Astrocyte of the cerebellum (primary cell): Measurements from ENCODE around the gene MYO5A.

Experiments
- DNase-seq: peaks from one replicate; pipeline ENCODE4 v3.0.0-alpha.2; 2011; ENCODE audit warnings: low read depth
- H3K4me3 ChIP-seq: 2 replicates; pipeline ENCODE4 v1.5.1; 2011; ENCODE audit warnings: mild to moderate bottlenecking, low read depth, low read length, moderate library complexity
- CTCF ChIP-seq: IDR thresholded peaks from 2 replicates; pipeline ENCODE4 v1.5.1; 2012; ENCODE audit warnings: low read length, low read depth, moderate library complexity, mild to moderate bottlenecking; ENCODE audit errors: missing control alignments
- in situ Hi-C: cut with HindIII; loops from 2 replicates; pipeline ENCODE4 v1.10.0; 2017; ENCODE audit warnings: low sequenced_read_pairs

The MYO5A gene

DNA sequence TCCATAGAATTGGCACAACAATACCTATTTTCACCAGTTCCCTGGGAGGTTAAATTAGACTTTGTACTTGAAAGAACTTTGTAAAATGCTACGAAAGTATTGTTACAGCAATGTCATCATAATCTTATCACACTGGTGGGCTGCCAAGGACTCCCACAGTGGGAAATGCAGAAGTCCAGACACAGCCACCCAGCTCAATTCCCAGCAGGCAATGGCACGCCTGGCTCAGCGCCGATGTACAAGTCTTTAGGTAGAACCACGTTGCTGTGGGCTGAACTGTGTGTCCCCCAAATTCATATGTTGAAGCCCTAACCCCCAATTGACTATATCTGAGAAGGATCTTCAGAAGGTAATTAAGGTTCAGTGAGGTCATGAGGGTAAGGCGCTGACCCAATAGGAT lies 245.4 kb downstream of the MYO5A start:
- H3K4me3 ChIP-seq: no peak overlapping the region
- in situ Hi-C loops: no loop called here
- no peak for TF ChIP-seq CTCF
- no peak for DNase-seq

GRCh38 chr15:52282418-52282817 lies 246.3 kb downstream of the MYO5A start:
- DNase-seq: no peak
- no peak overlapping the region for H3K4me3 ChIP-seq
- TF ChIP-seq CTCF: no peak
- in situ Hi-C loops: no loop called here

DNA sequence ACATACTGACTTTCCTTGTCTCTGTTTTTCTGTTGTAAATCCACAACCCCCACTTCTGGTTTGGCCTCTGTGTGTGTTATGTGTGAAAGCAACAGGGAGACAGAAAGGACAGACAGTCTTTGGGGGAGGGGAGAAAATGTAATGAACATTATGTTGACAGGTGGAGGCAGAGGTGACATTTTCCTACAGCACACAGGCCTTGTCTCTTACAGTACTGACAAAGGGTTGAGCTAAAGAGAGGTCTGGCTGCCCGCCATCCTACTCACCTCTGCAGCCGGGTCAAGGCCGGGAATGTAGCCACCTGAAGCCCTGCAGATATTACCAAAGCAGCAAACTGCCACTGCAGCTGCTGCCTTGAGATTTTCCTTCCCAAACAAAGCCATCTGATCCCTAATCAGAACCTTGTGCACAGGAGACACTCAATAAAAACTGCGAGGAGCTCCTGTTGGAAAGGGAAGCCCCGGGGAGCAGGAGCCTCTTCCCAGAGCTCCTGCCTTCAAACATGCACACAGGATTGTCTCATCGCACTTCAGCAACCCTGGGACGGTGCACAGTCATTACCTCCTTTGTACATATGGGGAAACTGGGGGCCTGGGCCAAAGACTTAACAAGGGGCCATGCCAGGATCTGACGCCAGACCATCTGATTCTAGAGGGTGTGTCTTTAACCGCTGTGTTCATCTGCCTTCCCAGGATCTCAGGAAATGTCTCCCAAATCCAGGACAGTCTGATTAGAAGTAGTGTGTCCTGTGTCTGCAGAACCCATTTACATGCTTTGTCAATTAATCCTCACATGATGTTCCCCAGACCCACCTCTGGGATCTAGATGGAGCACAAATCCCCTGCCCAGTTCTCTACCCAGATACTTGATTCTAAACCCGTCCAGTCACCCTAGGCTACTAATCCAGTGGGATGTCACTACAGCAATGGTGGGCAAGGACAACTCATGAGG lies 247.3 kb downstream of the MYO5A start:
- in situ Hi-C loops: no loop called here
- no peak for DNase-seq
- H3K4me3 ChIP-seq: no peak overlapping the region
- TF ChIP-seq CTCF: no peak

DNA sequence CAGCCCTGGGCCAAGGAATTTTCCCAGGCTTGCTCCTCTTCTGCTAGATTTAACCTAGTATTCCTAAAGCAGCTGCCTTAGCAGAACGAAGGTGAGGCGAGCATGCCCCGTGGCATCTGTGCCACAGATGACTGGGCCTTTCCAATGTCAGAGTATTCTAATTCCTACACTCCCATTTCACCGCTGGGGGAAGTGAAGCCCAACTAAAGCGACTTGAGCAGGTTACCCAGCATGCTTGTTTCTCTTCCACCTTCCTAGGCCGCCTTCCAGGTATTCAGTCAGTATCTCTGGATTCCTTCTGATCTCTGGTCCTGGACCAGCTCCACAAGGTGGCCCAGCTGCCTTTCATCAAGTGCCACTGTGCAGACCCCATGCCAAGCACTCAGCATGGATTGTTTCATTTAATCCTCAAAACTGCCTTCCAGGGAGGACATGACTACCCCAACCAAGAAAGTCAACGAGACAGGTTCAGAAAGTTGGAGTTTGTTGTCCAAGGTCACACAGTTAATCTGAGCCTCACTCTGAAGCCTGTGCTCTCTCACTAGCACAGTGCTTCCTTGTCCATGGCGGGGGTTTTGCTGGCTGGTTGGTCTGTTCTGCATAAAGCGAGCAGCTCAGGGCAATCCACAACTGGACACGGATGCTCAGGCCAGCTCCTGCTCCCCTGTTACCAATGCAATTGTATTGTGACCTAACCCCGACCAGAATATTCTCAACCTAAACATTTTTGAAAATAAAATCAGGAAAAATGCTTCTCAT lies 248.2 kb downstream of the MYO5A start:
- in situ Hi-C loops: no loop called here
- no peak overlapping the region for H3K4me3 ChIP-seq
- TF ChIP-seq CTCF: no peak
- no peak for DNase-seq

- in situ Hi-C loops: no loop called here
- no peak overlapping the region for H3K4me3 ChIP-seq
- TF ChIP-seq CTCF: no peak
- no peak for DNase-seq
Measured at GRCh38 chr15:52278636-52279367, 249.9 kb downstream of the MYO5A start.

DNA sequence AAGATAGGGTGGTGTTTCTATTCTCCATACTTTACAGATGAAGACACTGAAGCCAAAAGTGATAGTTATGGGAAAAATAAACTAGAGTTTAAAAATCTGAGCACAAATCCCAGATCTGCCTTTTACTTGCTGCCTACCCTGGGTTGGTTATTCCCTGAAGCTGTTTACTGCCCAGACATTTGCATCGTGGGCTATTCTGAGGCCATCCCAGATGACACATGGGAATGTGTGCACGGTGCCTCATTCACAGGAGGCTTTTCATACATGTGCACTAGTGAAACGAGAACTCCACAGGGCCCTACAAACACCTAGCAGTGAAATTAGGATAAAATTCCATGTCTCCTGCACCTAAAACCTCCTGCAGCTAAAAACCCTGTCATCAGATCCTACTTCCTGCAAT lies 250.5 kb downstream of the MYO5A start:
- in situ Hi-C loops: no loop called here
- DNase-seq: no peak
- H3K4me3 ChIP-seq: no peak overlapping the region
- TF ChIP-seq CTCF: no peak
